PC-9 (cell line): ENCODE data around the gene GHITM. TPM values are rescaled to one million over a fixed set of nuclear protein-coding genes. Genes with fewer than 3 reads are reported as not detected.

Experiments
- BruUV-seq: library from RNA; stranded (reverse); fragments of 400-500 nt; replicated peaks from 2 replicates; lab custom pipeline; 2021; lab: Mats Ljungman, UMichigan
- CTCF ChIA-PET: fragments of 300-600 bp; sonication (Branson Sonifier 250); formaldehyde crosslinking; loops from one replicate; lab custom pipeline; 2022; ENCODE audit warnings: antibody characterized with exemption; lab: Charles Lee
- POLR2A ChIA-PET: fragments of 300-600 bp; sonication (Branson Sonifier 250); formaldehyde crosslinking; loops from one replicate; lab custom pipeline; 2022; ENCODE audit warnings: antibody characterized with exemption; ENCODE audit not compliant: unreplicated experiment; lab: Charles Lee
- DNase-seq, 2 experiments: peaks; one replicate each; pipeline versions ENCODE4 v3.0.0 to v3.0.0-alpha.2; 2015 to 2022; ENCODE audit warnings: mixed read lengths in 1 of 2
- H2AFZ ChIP-seq: fragments of 200-600 bp; sonication (generic); 2 replicates; pipeline ENCODE4 v1.8.1; 2017; ENCODE audit warnings: antibody characterized with exemption
- H3F3A ChIP-seq: fragments of 200-600 bp; sonication (generic); 2 replicates; pipeline ENCODE4 v1.8.1; 2017; ENCODE audit warnings: antibody characterized with exemption, mild to moderate bottlenecking, low read depth; ENCODE audit not compliant: insufficient read depth
- H3K27ac ChIP-seq: fragments of 200-600 bp; sonication (generic); 2 replicates; pipeline ENCODE4 v1.6.1; 2016; ENCODE audit warnings: mixed run types
- H3K27me3 ChIP-seq: fragments of 200-600 bp; sonication (generic); 2 replicates; pipeline ENCODE4 v1.6.1; 2016; ENCODE audit warnings: low read depth, mixed run types; ENCODE audit not compliant: insufficient read depth
- H3K36me3 ChIP-seq: fragments of 200-600 bp; sonication (generic); 2 replicates; pipeline ENCODE4 v1.6.1; 2016; ENCODE audit warnings: low read depth, mixed run types
- H3K4me1 ChIP-seq: fragments of 200-600 bp; sonication (generic); replicated peaks from 2 replicates; pipeline ENCODE4 v1.6.1; 2016; ENCODE audit warnings: mixed run types; ENCODE audit not compliant: insufficient read depth
- H3K4me2 ChIP-seq: fragments of 200-600 bp; sonication (generic); 2 replicates; pipeline ENCODE4 v1.6.1; 2017; ENCODE audit warnings: mixed run types
- H3K4me3 ChIP-seq: fragments of 200-600 bp; sonication (generic); 2 replicates; pipeline ENCODE4 v1.6.1; 2016; ENCODE audit warnings: mixed run types
- H3K79me2 ChIP-seq: fragments of 200-600 bp; sonication (generic); 2 replicates; pipeline ENCODE4 v1.6.1; 2017; ENCODE audit warnings: low read depth, mixed run types
- H3K9me2 ChIP-seq: fragments of 200-600 bp; sonication (generic); 2 replicates; pipeline ENCODE4 v1.8.1; 2017; ENCODE audit warnings: mild to moderate bottlenecking; ENCODE audit not compliant: insufficient read depth
- H3K9me3 ChIP-seq: fragments of 200-600 bp; sonication (generic); 2 replicates; pipeline ENCODE4 v1.8.1; 2016; ENCODE audit warnings: low read depth; ENCODE audit not compliant: insufficient read depth
- H4K20me1 ChIP-seq: fragments of 200-600 bp; sonication (generic); 2 replicates; pipeline ENCODE4 v1.8.1; 2017; ENCODE audit not compliant: insufficient read depth
- EZH2 ChIP-seq: fragments of 200-600 bp; sonication (generic); IDR thresholded peaks from 2 replicates; pipeline ENCODE4 v1.8.0; 2017; ENCODE audit warnings: antibody characterized with exemption, low read depth
- intact Hi-C: fragments of 100-400 bp; cut with micrococcal nuclease; formaldehyde crosslinking; loops from one replicate; pipeline ENCODE4 v1.10.0; 2022; ENCODE audit not compliant: unreplicated experiment
- total RNA-seq: library from RNA; stranded (reverse); gene quantifications from 2 replicates; pipeline ENCODE4 v1.2.3, GENCODE V29; 2021
- TF ChIP-seq, protein P1 (sequence below): fragments of 200-600 bp; sonication (generic); conservative IDR thresholded peaks from 2 replicates; pipeline ENCODE4 v1.6.1; 2017; ENCODE audit warnings: mixed run types, antibody characterized with exemption, mild to moderate bottlenecking, moderate library complexity

GHITM gene
- total RNA-seq, 1 experiment from 2014 or later, result 291 TPM

DNA sequence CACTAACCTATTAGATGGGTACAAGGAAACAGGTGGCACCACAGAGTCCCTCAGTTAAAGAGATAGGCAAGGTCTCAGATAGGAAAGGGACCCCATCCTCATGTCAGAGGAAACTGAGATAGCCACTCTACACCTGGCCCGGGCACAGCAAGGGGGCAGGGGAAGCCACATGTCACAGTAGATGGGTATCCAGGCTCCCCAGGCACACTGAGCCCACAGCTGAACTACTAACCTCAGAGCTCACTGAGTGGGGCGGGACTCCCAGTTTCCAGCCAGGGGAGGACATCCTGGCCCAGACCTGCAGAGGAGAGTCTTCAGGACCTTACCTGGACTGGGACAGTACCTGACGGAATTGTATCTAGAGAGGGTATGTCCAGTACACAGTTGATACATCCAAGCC, 51.3 kb downstream of the GHITM start:
- Histone ChIP-seq H3K4me2 (no peak overlapping the region), H3F3A (no peaks in the 10 kb centered on the region), H3K9me2 (no peaks in the 10 kb centered on the region), H4K20me1 (0 out of 2 replicates have a peak, but pooled peaks cover 3% of the 10 kb centered on the region), H3K4me1 (no peaks in the 10 kb centered on the region), H2AFZ (no peak overlapping the region), H3K4me3 (no peak overlapping the region), H3K36me3 (no peaks in the 10 kb centered on the region), H3K27ac (no peak overlapping the region), H3K79me2 (no peaks in the 10 kb centered on the region), H3K9me3 (no peaks in the 10 kb centered on the region), H3K27me3 (peaks cover 92% of the 10 kb centered on the region)
- ChIA-PET CTCF (no interaction called here), POLR2A (no interaction called here)
- no peak for DNase-seq
- intact Hi-C loops, result no loop called here
- TF ChIP-seq, protein P1, sequence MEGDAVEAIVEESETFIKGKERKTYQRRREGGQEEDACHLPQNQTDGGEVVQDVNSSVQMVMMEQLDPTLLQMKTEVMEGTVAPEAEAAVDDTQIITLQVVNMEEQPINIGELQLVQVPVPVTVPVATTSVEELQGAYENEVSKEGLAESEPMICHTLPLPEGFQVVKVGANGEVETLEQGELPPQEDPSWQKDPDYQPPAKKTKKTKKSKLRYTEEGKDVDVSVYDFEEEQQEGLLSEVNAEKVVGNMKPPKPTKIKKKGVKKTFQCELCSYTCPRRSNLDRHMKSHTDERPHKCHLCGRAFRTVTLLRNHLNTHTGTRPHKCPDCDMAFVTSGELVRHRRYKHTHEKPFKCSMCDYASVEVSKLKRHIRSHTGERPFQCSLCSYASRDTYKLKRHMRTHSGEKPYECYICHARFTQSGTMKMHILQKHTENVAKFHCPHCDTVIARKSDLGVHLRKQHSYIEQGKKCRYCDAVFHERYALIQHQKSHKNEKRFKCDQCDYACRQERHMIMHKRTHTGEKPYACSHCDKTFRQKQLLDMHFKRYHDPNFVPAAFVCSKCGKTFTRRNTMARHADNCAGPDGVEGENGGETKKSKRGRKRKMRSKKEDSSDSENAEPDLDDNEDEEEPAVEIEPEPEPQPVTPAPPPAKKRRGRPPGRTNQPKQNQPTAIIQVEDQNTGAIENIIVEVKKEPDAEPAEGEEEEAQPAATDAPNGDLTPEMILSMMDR, result no peak
- no peak for TF ChIP-seq EZH2
- BruUV-seq, result no TSS peak

DNA sequence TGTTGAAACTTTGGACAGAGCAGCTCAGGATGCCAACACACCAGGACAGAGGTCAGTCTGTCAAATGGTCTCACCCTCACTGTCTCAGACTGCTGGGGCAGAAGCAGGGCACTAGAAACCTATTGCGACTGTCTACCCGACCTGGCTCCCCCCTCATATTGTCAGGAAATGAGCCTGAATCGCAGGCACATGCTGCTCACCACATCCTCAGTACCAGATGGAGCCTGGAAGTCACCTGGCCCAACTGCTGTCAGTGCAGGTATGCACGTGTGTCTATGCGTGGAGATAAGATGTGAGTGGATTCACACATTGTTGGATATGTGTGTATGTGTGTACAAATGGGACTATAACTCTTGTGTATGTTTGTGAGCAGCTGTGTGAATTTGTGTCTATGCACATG, 51.8 kb downstream of the GHITM start:
- CTCF ChIA-PET, result no interaction called here
- intact Hi-C loops, result no loop called here
- Histone ChIP-seq H3K79me2 (no peaks in the 10 kb centered on the region), H2AFZ (no peak overlapping the region), H3K9me3 (no peaks in the 10 kb centered on the region), H3K4me3 (no peak overlapping the region), H4K20me1 (0 out of 2 replicates have a peak, but pooled peaks cover 3% of the 10 kb centered on the region), H3K36me3 (no peaks in the 10 kb centered on the region), H3K27me3 (peaks cover 92% of the 10 kb centered on the region), H3F3A (no peaks in the 10 kb centered on the region), H3K4me1 (no peaks in the 10 kb centered on the region), H3K9me2 (no peaks in the 10 kb centered on the region), H3K27ac (no peak overlapping the region), H3K4me2 (no peak overlapping the region)
- BruUV-seq, result no TSS peak
- no peak for DNase-seq
- POLR2A ChIA-PET, result interaction anchor here (0.7 kb wide), 1 partner anchor 1365 kb away, joined by 6 read pairs; no protein-coding TSS in a partner anchor
- TF ChIP-seq EZH2, result no peak
- TF ChIP-seq, protein P1, result no peak

DNA sequence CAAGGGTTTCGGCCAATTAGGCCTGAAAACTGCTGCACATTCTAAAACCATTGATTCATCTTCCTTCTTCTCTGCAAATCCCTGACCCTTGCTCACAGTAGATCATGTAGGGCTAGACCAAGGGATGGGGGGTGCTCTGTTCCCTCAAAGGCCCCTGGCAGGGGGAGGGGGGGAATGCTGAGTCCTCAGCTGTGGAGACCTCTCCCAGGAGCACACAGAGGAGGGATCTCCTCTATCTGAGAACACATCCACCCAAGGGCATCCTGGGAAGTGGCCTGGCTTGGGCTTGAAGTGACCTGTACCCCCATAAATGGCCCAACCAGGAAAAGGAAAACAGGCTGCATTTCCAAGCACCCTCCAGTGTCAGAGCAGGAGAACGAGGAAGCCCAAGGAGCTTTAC, 54.0 kb downstream of the GHITM start:
- Histone ChIP-seq H3K9me2 (no peaks in the 10 kb centered on the region), H3K9me3 (no peaks in the 10 kb centered on the region), H4K20me1 (0 out of 2 replicates have a peak, but pooled peaks cover 9% of the 10 kb centered on the region), H3K79me2 (no peaks in the 10 kb centered on the region), H3K27ac (no peak overlapping the region), H2AFZ (no peak overlapping the region), H3F3A (no peaks in the 10 kb centered on the region), H3K27me3 (peaks cover 92% of the 10 kb centered on the region), H3K4me1 (no peaks in the 10 kb centered on the region), H3K4me3 (no peak overlapping the region), H3K36me3 (no peaks in the 10 kb centered on the region), H3K4me2 (no peak overlapping the region)
- BruUV-seq, result no TSS peak
- no peak for DNase-seq
- ChIA-PET POLR2A (no interaction called here), CTCF (no interaction called here)
- TF ChIP-seq EZH2, result no peak
- intact Hi-C loops, result no loop called here

DNA sequence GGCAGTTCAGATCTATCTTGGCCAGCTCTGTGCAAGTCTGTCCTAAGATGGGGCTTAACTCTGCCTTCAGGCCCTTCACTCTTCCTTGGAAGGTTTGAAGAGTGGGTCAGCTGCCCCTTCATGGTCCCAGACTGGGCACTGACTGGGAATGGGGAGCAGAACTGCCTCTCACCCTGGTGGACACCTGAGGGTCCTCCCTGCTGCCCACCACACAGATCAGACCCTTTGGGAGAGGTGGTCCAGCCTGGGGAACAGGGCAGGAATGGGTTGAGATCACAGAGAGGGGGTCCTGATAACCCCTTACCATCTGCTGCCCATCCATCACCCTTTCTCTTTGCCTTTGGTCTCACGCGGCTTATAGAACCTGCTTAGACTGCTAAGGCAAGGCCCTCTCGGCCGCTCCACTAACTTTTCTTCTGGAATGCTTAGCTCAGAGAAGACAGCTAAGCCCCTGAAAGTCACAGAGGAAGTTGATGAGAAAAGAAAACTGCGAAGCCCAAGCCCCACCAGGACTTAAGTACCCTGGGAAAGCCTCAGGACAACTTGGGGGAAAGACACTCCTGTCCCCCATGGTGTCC, 54.6 kb downstream of the GHITM start:
- DNase-seq, result no peak
- Histone ChIP-seq H3K36me3 (no peaks in the 10 kb centered on the region), H4K20me1 (0 out of 2 replicates have a peak, but pooled peaks cover 9% of the 10 kb centered on the region), H3K4me2 (no peak overlapping the region), H3K27me3 (peaks cover 92% of the 10 kb centered on the region), H3K79me2 (no peaks in the 10 kb centered on the region), H3K9me2 (no peaks in the 10 kb centered on the region), H3K27ac (no peak overlapping the region), H3F3A (no peaks in the 10 kb centered on the region), H3K9me3 (no peaks in the 10 kb centered on the region), H3K4me3 (no peak overlapping the region), H3K4me1 (no peaks in the 10 kb centered on the region), H2AFZ (no peak overlapping the region)
- CTCF ChIA-PET, result no interaction called here
- POLR2A ChIA-PET, result no interaction called here
- TF ChIP-seq, protein P1, result no peak
- TF ChIP-seq EZH2, result no peak
- intact Hi-C loops, result no loop called here
- no TSS peak for BruUV-seq
